SJCRH30 (cell line): Measurements from ENCODE around the gene PEX19. TPM values are rescaled to one million over a fixed set of nuclear protein-coding genes. Genes with fewer than 3 reads are reported as not detected.

Experiments used
- DNase-seq, 2 experiments: peaks; one replicate each; pipeline ENCODE4 v3.0.0-alpha.2; 2015 to 2020
- H3K27ac ChIP-seq: fragments of 250-450 bp; sonication (Bioruptor Pico); 2 replicates; pipeline ENCODE4 v1.5.1; 2020; ENCODE audit warnings: mild to moderate bottlenecking, moderate library complexity
- H3K27me3 ChIP-seq: fragments of 250-450 bp; sonication (Bioruptor Pico); 2 replicates; pipeline ENCODE4 v1.5.1; 2020; ENCODE audit warnings: mild to moderate bottlenecking, moderate library complexity
- H3K36me3 ChIP-seq: fragments of 250-450 bp; sonication (Bioruptor Pico); 2 replicates; pipeline ENCODE4 v1.5.1; 2020; ENCODE audit warnings: mild to moderate bottlenecking, moderate library complexity
- H3K4me1 ChIP-seq: fragments of 250-450 bp; sonication (Bioruptor Pico); 2 replicates; pipeline ENCODE4 v1.5.1; 2020; ENCODE audit warnings: mild to moderate bottlenecking, moderate library complexity
- H3K4me3 ChIP-seq: fragments of 250-450 bp; sonication (Bioruptor Pico); 2 replicates; pipeline ENCODE4 v1.5.1; 2020; ENCODE audit warnings: mild to moderate bottlenecking, moderate library complexity
- H3K9me3 ChIP-seq: fragments of 250-450 bp; sonication (Bioruptor Pico); replicated peaks from 2 replicates; pipeline ENCODE4 v1.5.1; 2020; ENCODE audit warnings: mild to moderate bottlenecking, moderate library complexity
- total RNA-seq: library from RNA; depleted of rRNA; stranded (reverse); fragments of >200 nt; shearing (Covaris generic); gene quantifications from 2 replicates; pipeline ENCODE4 v1.2.3, GENCODE V29; 2014; rRNA removed

Gene PEX19
- 35.2 and 37.2 TPM in 2 replicates for total RNA-seq

DNA sequence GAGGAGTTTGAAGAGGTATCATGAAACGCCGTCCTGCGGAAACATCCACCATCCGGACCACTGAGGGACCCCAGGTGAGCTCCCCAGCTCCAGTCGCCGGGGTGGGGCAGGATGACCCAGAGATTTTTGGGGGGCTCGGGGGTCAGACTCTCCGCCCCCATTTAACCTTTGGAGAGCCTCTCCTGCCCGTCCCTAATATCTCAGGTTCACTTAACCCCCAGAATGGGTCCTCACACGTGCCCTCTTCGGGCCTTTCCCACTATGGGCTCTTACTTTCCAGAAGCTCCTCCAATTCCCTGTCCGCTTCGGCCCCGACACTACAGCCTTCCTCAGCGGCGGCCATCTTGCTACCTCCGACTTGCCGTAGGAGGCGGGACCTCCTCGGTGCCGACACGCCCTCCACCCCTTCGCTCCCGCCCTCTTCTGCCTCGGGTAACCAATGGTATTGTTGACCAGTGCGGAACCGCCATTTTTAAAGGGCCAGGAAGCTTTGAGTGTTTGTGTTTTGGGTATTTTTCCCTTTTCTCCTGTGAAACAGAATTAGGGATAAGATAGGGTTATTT, at the start of gene PEX19:
Gene PEX19, minus strand, starts transcription at position 352 of the 563 bp plus-strand sequence. Its CDS starts 9 bp downstream, at position 343.
- no peaks in the 10 kb centered on the region for H3K4me1 ChIP-seq
- peaks cover 22% of the 10 kb centered on the region for H3K36me3 ChIP-seq
- H3K27ac ChIP-seq, result peak within 1 kb of the TSS; percentile 45
- DNase-seq, result peak; percentile 91 to 94
- H3K4me3 ChIP-seq, result peak within 1 kb of the TSS; percentile 72
- no peaks in the 10 kb centered on the region for H3K9me3 ChIP-seq
- no peaks in the 10 kb centered on the region for H3K27me3 ChIP-seq

GRCh38 chr1:160332516-160332915, 47.6 kb upstream of the PEX19 start:
- DNase-seq, result no peak
- peaks cover 74% of the 10 kb centered on the region for H3K36me3 ChIP-seq

GRCh38 chr1:160330119-160330518, 45.2 kb upstream of the PEX19 start:
- no peaks in the 10 kb centered on the region for H3K27me3 ChIP-seq
- peaks cover 8% of the 10 kb centered on the region for H3K4me1 ChIP-seq
- H3K27ac ChIP-seq, result no peak overlapping the region
- H3K36me3 ChIP-seq, result peaks cover 79% of the 10 kb centered on the region
- no peak overlapping the region for H3K4me3 ChIP-seq
- no peaks in the 10 kb centered on the region for H3K9me3 ChIP-seq
- DNase-seq, result no peak

More at GRCh38 chr1:160332516-160332915, 47.6 kb upstream of the PEX19 start:
- Histone ChIP-seq H3K4me3 (no peak overlapping the region), H3K9me3 (no peaks in the 10 kb centered on the region), H3K27me3 (no peaks in the 10 kb centered on the region), H3K4me1 (no peaks in the 10 kb centered on the region), H3K27ac (no peak overlapping the region)

- Histone ChIP-seq H3K4me3 (no peak overlapping the region), H3K9me3 (no peaks in the 10 kb centered on the region), H3K27ac (no peak overlapping the region), H3K27me3 (no peaks in the 10 kb centered on the region), H3K4me1 (peaks cover 8% of the 10 kb centered on the region), H3K36me3 (peaks cover 75% of the 10 kb centered on the region)
- no peak for DNase-seq
Observed at GRCh38 chr1:160328184-160328583, 43.3 kb upstream of the PEX19 start.

DNA sequence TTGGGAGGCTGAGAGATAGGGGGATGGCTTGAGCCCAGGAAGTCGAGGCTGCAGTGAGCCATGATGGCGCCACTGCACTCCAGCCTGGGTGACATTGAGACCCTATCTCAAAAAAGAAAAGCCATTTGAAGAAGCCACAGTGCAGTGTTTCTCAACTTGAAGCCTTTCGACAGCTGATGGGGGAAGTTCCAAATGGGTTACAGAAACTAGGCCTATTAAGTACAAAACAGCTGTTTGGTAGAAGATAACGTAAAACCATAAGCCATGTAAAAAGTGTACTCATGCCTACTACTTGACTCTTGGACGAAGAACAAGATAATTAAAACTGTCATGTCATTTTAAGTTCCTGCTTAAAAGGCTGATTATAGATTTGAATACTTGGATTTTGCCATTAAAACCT, 41.5 kb upstream of the PEX19 start:
- Histone ChIP-seq H3K27ac (peak overlapping the region; percentile 29), H3K4me3 (no peak overlapping the region), H3K36me3 (peaks cover 75% of the 10 kb centered on the region), H3K9me3 (no peaks in the 10 kb centered on the region), H3K4me1 (peaks cover 8% of the 10 kb centered on the region), H3K27me3 (no peaks in the 10 kb centered on the region)
- peak; percentile 39 to 73 for DNase-seq

- Histone ChIP-seq H3K27ac (no peak overlapping the region), H3K9me3 (no peaks in the 10 kb centered on the region), H3K4me1 (peaks cover 8% of the 10 kb centered on the region), H3K36me3 (peaks cover 71% of the 10 kb centered on the region), H3K27me3 (no peaks in the 10 kb centered on the region), H3K4me3 (no peak overlapping the region)
- DNase-seq, result no peak
Observed at GRCh38 chr1:160325252-160325651, 40.3 kb upstream of the PEX19 start.

DNA sequence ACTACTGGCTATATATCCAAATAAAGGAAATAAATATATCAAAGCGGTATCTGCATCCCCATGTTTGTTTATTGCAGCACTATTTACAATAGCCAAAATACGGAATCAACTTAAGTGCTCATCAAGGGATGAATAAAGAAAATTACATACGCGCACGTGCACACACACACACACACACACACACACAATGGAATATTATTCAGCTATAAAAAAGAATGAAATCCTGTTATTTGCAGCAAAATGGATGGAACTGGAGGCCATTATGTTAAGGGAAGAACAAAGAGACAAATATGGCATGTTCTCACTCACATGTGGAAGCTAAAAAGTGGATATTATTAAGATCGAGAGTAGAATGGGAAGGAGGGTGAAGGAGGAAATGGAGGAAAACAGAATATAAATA, 37.9 kb upstream of the PEX19 start:
- DNase-seq, result no peak
- H3K36me3 ChIP-seq, result peaks cover 66% of the 10 kb centered on the region
- no peaks in the 10 kb centered on the region; the same call in 1 of the 2 replicates for H3K9me3 ChIP-seq
- peaks cover 8% of the 10 kb centered on the region for H3K4me1 ChIP-seq
- no peak overlapping the region for H3K27ac ChIP-seq
- no peaks in the 10 kb centered on the region for H3K27me3 ChIP-seq
- no peak overlapping the region for H3K4me3 ChIP-seq

DNA sequence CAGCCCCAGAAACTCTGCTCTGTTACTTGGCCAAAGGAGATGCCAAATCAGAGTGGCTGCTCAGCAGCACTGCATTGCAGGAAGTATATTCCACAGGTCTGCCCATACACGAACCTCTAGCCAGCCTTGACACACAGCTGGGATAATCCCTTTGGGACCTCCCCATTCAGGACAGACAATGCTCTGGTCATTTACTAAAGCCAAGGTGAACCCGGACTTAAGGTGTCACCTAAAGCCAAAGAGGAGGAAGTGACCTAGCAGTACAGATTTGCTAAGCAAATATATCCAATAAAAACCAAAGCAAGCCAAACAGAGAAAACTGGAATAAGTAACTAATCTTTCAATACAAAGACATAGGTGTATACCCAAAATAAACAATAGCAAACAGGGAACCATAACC, 30.4 kb upstream of the PEX19 start:
- Histone ChIP-seq H3K9me3 (no peaks in the 10 kb centered on the region; the same call in 1 of the 2 replicates), H3K4me3 (no peak overlapping the region), H3K36me3 (peaks cover 82% of the 10 kb centered on the region), H3K27ac (no peak overlapping the region), H3K4me1 (no peaks in the 10 kb centered on the region), H3K27me3 (no peaks in the 10 kb centered on the region)
- DNase-seq, result no peak

DNA sequence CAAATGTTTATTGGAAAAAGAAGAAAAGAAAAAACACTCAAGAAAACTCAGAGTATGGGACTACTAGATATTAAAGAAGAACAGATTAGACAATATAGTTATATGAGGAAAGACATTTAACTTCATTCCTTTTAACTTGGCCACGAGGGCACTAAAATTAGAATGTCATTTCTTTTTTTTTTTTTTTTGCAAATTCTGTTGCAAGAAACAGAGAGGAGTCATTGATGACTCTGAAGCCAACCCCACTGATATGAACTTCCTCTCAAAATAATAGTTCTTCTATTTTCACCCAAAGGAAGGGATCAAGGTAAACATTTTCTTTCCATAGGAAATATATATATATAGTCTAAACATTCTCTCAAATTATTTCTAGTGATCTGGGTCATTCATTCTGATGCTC, 24.6 kb upstream of the PEX19 start:
- no peaks in the 10 kb centered on the region for H3K4me1 ChIP-seq
- peaks cover 87% of the 10 kb centered on the region for H3K36me3 ChIP-seq
- no peaks in the 10 kb centered on the region for H3K27me3 ChIP-seq
- H3K27ac ChIP-seq, result no peak overlapping the region
- DNase-seq, result no peak
- H3K9me3 ChIP-seq, result no peaks in the 10 kb centered on the region
- H3K4me3 ChIP-seq, result no peak overlapping the region

- H3K4me1 ChIP-seq, result no peaks in the 10 kb centered on the region
- DNase-seq, result no peak
- H3K9me3 ChIP-seq, result no peaks in the 10 kb centered on the region
- no peak overlapping the region for H3K27ac ChIP-seq
- H3K36me3 ChIP-seq, result peaks cover 86% of the 10 kb centered on the region
- no peaks in the 10 kb centered on the region for H3K27me3 ChIP-seq
- no peak overlapping the region for H3K4me3 ChIP-seq
Observed at GRCh38 chr1:160309185-160309557, 24.2 kb upstream of the PEX19 start.

- no peaks in the 10 kb centered on the region for H3K27me3 ChIP-seq
- H3K4me1 ChIP-seq, result no peaks in the 10 kb centered on the region
- no peaks in the 10 kb centered on the region for H3K9me3 ChIP-seq
- no peak overlapping the region for H3K4me3 ChIP-seq
- DNase-seq, result no peak
- peaks cover 82% of the 10 kb centered on the region for H3K36me3 ChIP-seq
- H3K27ac ChIP-seq, result no peak overlapping the region
Observed at GRCh38 chr1:160308451-160309184, 23.7 kb upstream of the PEX19 start.

DNA sequence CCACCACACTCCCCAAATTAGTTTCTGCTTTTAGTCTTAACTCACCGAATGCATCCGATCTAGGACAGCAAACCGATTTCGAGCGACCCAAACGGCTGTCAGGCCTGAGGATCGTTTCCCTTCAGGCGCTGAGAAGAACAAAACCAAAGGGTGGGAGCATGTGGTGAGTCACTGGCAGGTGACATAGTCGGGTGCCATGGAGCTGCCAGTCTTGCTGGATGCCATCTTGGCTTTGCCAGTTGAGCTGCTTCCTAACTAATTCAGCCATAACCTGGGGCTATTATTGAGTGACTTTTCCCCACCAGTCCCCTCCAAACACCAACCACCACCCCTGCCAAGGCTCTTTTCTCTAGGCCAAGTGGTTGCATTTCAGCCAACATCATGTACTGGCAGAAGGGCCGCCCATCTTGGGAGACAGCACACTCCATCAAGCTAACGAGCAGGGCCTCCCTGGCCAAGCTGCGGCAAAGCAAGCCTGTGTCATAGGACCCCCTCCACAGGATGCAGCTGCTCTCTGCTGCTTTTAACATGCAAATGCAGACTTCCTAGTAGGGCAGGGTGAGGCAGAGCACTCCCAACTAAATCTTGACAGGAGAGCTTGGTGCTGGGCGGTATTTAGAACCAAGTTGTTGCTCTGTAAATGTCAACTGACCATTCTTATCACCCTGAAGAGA, 22.3 kb upstream of the PEX19 start:
- H3K27ac ChIP-seq, result no peak overlapping the region
- H3K4me3 ChIP-seq, result no peak overlapping the region
- DNase-seq, result no peak
- H3K36me3 ChIP-seq, result peaks cover 80% of the 10 kb centered on the region
- H3K27me3 ChIP-seq, result no peaks in the 10 kb centered on the region
- no peaks in the 10 kb centered on the region for H3K4me1 ChIP-seq
- no peaks in the 10 kb centered on the region for H3K9me3 ChIP-seq

DNA sequence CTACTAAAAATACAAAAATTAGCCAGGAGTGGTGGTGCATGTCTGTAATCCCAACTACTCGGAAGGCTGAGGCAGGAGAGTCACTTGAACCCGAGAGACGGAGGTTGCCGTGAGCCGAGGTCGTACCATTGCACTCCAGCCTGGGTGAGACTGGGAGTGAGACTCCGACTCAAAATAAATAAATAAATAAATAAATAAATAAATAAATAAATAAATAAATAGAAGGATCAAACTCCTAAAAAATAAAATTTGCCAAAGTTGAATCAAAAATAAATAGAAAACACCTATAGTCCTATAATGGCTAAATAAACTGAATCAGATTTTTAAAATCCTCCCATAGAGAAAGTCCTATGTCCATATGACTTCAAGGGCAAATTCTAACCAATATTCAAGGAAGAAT, 15.2 kb upstream of the PEX19 start:
- H3K27ac ChIP-seq, result no peak overlapping the region
- no peaks in the 10 kb centered on the region for H3K27me3 ChIP-seq
- no peaks in the 10 kb centered on the region for H3K4me1 ChIP-seq
- DNase-seq, result no peak
- H3K4me3 ChIP-seq, result no peak overlapping the region
- H3K36me3 ChIP-seq, result peaks cover 75% of the 10 kb centered on the region
- H3K9me3 ChIP-seq, result no peaks in the 10 kb centered on the region

DNA sequence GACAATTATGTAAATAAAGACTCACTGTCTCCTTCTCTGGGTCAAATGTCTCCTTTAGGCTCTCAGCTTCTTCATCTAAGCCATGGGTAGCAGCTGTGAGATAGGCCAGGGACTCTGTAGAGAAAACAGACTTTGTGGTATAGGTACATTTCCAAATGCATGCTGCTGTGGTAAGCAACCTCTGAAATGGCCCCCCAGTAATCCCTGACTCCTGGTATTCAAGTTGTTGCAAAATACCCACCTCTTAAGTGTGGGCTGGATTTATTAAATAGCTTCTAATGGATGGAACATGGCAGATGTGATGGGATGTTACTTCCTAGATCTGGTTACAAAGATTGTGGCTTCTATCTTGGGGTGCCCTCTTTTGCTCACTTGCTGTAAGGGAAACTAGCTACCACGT, 11.1 kb upstream of the PEX19 start:
- DNase-seq, result peak in 1 of 2 experiments; percentile 4
- Histone ChIP-seq H3K4me3 (no peak overlapping the region), H3K27me3 (no peaks in the 10 kb centered on the region), H3K36me3 (peaks cover 84% of the 10 kb centered on the region), H3K4me1 (peaks cover 26% of the 10 kb centered on the region), H3K27ac (no peak overlapping the region), H3K9me3 (no peaks in the 10 kb centered on the region)
